ENCODE data around the gene NOTCH4. TPM values are rescaled to one million over a fixed set of nuclear protein-coding genes. Genes with fewer than 3 reads are reported as not detected.

NOTCH4 gene
- total RNA-seq, 2 donors from 2014 or later = 2.9 to 3.7 TPM

DNA sequence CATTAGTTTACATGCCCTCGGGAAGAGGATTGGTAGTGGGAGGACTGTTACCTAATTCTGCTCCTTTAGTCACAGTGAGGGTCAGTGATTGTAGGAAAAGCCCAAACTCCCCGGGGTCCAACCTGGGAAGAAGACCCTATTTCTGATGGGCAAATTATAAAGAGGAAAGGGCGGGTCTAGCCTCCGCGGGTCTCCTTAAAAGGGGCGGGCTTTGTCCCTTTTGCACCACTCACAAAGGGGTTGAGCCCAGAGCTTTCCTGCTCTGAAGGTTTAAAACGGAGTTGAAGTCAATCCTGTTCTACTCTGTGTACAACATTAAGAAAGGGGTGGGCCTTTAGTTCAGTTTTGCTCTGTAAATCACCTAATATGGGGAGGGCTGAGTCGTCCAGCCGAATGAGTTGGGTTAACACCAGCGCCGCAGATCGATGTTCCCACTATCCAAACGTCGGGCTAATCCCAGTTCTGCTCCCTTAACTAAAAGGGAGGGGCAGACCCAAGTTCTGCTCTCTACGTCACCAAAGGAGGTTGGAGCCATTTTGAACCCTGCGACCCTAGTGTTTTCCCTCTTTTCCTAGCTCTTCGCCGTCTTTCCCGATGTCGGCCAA lies 46.6 kb downstream of the NOTCH4 start:
- peaks cover 22% of the 10 kb centered on the region for H3K4me1 ChIP-seq

DNA sequence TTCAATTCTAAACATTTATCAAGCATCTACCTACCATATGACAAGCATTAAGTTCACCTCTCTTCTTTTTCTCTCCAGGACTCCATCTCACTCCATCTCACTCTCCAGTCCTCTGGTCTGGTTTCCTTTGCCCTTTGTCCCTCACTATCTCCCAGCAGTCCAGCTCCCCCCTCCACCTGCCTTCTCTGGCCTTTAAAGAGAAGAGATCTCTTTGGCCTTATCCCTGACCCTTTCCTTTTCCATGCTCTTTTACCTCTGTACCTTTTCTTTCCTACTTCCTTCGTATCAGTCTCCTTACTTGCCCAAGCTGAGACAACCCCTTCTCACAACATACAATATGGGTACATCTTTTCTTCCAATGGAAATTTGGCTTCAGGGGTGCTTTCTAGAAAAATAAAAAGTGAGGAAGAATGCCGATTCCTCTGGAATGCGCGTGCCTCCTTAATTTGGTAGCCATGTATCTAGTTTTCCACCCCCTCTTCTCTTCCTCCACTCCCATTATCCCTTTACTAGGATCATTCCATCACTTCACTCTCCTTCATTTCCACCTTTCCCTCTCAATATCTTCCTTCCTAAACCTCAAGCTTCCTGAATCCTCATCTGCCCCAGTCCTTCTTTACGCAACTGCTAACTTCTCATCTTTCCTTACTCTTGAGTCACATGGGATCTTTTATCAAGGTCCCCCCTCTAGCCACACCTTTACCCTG lies 47.2 kb downstream of the NOTCH4 start:
- peak; percentile 49 for DNase-seq
- TF ChIP-seq, protein P1, sequence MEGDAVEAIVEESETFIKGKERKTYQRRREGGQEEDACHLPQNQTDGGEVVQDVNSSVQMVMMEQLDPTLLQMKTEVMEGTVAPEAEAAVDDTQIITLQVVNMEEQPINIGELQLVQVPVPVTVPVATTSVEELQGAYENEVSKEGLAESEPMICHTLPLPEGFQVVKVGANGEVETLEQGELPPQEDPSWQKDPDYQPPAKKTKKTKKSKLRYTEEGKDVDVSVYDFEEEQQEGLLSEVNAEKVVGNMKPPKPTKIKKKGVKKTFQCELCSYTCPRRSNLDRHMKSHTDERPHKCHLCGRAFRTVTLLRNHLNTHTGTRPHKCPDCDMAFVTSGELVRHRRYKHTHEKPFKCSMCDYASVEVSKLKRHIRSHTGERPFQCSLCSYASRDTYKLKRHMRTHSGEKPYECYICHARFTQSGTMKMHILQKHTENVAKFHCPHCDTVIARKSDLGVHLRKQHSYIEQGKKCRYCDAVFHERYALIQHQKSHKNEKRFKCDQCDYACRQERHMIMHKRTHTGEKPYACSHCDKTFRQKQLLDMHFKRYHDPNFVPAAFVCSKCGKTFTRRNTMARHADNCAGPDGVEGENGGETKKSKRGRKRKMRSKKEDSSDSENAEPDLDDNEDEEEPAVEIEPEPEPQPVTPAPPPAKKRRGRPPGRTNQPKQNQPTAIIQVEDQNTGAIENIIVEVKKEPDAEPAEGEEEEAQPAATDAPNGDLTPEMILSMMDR (IDR thresholded peaks at IDR 0.05) = no peak
- Histone ChIP-seq H3K9me3 (no peaks in the 10 kb centered on the region), H3K9ac (ENCODE audit: low read depth in 2 of 2, low read length in 2 of 2) (peak overlapping the region; percentile 32 to 90), H3K27me3 (no peaks in the 10 kb centered on the region), H3K27ac (peak overlapping the region; percentile 94), H3K36me3 (peaks cover 4% of the 10 kb centered on the region), H3K4me1 (peaks cover 22% of the 10 kb centered on the region), H3K4me3 (peak overlapping the region; percentile 77)
- intact Hi-C loops (cut with DNase I) = no loop called here

More for the DNA sequence above, 46.6 kb downstream of the NOTCH4 start:
- H3K4me3 ChIP-seq = peak overlapping the region; percentile 77
- intact Hi-C loops (cut with DNase I) = no loop called here
- TF ChIP-seq, protein P1 (IDR thresholded peaks at IDR 0.05) = no peak
- peaks cover 4% of the 10 kb centered on the region for H3K36me3 ChIP-seq
- DNase-seq = peak; percentile 59
- no peaks in the 10 kb centered on the region for H3K9me3 ChIP-seq
- H3K9ac ChIP-seq (ENCODE audit: low read depth in 2 of 2, low read length in 2 of 2) = peak overlapping the region; percentile 15 to 90
- peak overlapping the region; percentile 94 for H3K27ac ChIP-seq
- H3K27me3 ChIP-seq = no peaks in the 10 kb centered on the region

DNA sequence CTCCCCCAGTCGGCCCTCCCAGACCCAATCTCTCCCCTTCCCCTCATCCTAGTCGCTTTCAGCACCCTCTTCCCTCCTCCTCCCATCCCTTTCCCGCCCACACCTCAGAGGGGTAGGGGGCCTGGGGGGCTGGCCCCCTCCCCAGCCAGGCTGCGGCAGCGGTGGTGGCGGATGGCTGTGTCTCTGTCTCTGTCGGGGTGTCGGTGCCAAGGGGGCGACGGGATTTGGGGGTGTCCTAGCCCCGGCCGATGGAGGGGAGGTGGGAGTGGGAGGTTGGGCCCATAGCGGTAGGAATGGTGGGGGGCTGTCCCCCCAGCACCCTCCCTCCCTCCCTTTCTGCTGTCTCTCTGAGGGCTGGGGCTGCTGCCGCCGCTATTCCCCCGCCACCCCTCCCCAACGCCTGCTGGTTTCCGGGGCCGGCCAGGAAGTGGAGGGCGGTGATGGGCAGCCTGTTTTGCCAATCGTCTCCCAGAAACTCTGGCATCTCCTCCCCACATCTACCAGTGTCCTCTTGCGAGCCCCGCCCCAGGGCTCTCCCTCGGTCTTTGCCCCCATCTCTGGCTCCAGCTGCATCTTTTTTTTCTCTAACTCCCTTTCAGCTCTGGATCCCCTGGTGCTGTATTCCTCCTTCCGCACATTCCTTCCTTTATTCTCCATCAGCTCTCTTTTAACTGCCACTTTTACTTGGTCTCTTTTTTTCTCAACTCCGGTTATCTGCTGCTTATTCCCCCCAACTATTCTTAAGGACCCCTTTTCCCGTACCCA lies 48.0 kb downstream of the NOTCH4 start, which contains the start of gene AGPAT1:
Gene AGPAT1 (minus strand): TSS at position 374 of the 765 bp plus-strand sequence. CDS start 4,588 bp downstream, outside the sequence.
- DNase-seq = peak; percentile 99
- Histone ChIP-seq H3K9me3 (no peaks in the 10 kb centered on the region), H3K27me3 (no peaks in the 10 kb centered on the region), H3K9ac (ENCODE audit: low read depth in 2 of 2, low read length in 2 of 2) (peak within 1 kb of the TSS; percentile 90 to 99), H3K27ac (peak within 1 kb of the TSS; percentile 94), H3K4me1 (peaks cover 22% of the 10 kb centered on the region), H3K36me3 (peaks cover 4% of the 10 kb centered on the region), H3K4me3 (peak within 1 kb of the TSS; percentile 77)
- TF ChIP-seq, protein P1 (IDR thresholded peaks at IDR 0.05) = no peak
- intact Hi-C loops (cut with DNase I) = no loop called here

DNA sequence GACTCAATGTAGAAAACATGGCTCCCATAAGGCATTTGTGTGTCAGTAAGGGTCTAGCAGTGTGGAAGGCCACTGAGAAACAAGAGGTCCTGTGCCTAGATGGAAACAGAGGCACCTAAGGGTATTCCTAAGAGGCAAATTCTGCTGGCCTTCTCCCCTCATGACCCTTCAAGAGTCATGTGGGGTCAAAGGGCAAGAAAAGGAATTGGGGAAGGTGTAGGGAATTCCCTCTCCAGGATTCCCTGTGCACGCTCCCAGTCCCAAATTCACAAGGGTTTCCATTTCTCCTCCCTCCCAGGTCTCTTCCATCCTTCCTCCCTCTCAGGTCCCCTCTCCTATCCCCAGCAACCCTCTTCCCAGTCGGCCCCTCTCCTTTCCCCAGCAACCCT lies 48.6 kb downstream of the NOTCH4 start:
- intact Hi-C loops (cut with DNase I) = no loop called here
- Histone ChIP-seq H3K4me1 (peaks cover 22% of the 10 kb centered on the region), H3K36me3 (peaks cover 5% of the 10 kb centered on the region), H3K4me3 (peak overlapping the region; percentile 77), H3K9ac (ENCODE audit: low read depth in 2 of 2, low read length in 2 of 2) (peak overlapping the region; percentile 90 to 99), H3K27me3 (no peaks in the 10 kb centered on the region), H3K9me3 (no peaks in the 10 kb centered on the region), H3K27ac (peak overlapping the region; percentile 94)
- DNase-seq = no peak
- TF ChIP-seq, protein P1 (IDR thresholded peaks at IDR 0.05) = no peak

DNA sequence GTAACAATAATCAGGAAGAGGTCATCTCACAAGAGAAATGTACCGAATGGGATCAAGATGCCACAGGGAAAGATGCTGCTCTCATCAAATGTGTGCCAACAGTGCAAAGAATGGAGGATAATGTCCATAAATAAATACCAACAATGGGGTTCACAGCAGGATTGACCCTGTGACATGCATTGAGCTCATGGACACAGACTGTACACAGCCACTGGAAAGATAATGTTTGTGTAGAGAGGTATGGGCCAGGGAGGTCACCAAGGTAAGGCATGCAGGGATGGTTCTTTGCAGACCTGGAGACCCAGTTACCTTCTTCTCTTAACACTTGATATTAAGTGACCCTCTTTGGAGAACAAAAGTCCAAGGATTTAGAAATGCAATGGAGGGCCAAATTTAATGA lies 49.5 kb downstream of the NOTCH4 start:
- no peaks in the 10 kb centered on the region for H3K27me3 ChIP-seq
- peaks cover 21% of the 10 kb centered on the region for H3K4me1 ChIP-seq
- no peak overlapping the region for H3K4me3 ChIP-seq
- no peaks in the 10 kb centered on the region for H3K9me3 ChIP-seq
- H3K9ac ChIP-seq (ENCODE audit: low read depth in 2 of 2, low read length in 2 of 2) = no peak overlapping the region
- peaks cover 7% of the 10 kb centered on the region for H3K36me3 ChIP-seq
- DNase-seq = no peak
- intact Hi-C loops (cut with DNase I) = no loop called here
- TF ChIP-seq, protein P1 (IDR thresholded peaks at IDR 0.05) = no peak
- H3K27ac ChIP-seq = no peak overlapping the region
